Islet of Langerhans (tissue), 1 donor: ENCODE measurements around the gene EPHA2.

Experiments
- FAIRE-seq: peaks from one replicate; lab custom pipeline; 2011; peaks lifted over from hg19 to GRCh38; lab: Jason Lieb, UNC

EPHA2 gene

GRCh38 chr1:16091296-16091695 is 64.6 kb downstream of the EPHA2 start:
- FAIRE-seq: no peak

- no peak for FAIRE-seq
Measured at GRCh38 chr1:16090076-16090826, 65.6 kb downstream of the EPHA2 start.

DNA sequence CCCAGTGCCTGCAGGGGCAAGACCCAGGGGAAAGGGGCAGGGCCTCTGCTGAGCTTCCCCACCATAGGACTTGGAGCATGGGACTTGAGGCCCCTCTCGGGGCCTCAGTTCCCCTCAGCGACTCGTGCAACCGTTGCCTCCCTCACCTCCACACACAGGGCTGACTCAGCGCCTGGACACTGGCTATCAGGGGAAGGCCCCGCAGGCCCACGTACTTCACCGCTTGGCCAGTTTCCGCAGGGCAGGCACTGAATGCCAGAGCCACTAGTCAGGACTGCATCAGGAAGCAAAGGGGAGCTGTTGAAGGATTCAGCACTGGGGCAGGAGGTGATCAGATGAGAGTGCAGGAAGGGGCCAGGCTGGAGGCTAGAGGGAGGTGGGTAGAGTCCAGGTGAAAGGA is 66.9 kb downstream of the EPHA2 start:
- FAIRE-seq: no peak

GRCh38 chr1:16088351-16088911 is 67.4 kb downstream of the EPHA2 start:
- FAIRE-seq: no peak

- FAIRE-seq: no peak
Measured at GRCh38 chr1:16087733-16088132, 68.1 kb downstream of the EPHA2 start.

GRCh38 chr1:16085522-16085921 is 70.3 kb downstream of the EPHA2 start:
- FAIRE-seq: no peak

- no peak for FAIRE-seq
Measured at GRCh38 chr1:16083486-16083885, 72.4 kb downstream of the EPHA2 start.

- FAIRE-seq: no peak
Measured at GRCh38 chr1:16082283-16083038, 73.4 kb downstream of the EPHA2 start.

- FAIRE-seq: no peak
Measured at GRCh38 chr1:16081636-16082035, 74.2 kb downstream of the EPHA2 start.

- FAIRE-seq: no peak
Measured at GRCh38 chr1:16080422-16081150, 75.3 kb downstream of the EPHA2 start.

DNA sequence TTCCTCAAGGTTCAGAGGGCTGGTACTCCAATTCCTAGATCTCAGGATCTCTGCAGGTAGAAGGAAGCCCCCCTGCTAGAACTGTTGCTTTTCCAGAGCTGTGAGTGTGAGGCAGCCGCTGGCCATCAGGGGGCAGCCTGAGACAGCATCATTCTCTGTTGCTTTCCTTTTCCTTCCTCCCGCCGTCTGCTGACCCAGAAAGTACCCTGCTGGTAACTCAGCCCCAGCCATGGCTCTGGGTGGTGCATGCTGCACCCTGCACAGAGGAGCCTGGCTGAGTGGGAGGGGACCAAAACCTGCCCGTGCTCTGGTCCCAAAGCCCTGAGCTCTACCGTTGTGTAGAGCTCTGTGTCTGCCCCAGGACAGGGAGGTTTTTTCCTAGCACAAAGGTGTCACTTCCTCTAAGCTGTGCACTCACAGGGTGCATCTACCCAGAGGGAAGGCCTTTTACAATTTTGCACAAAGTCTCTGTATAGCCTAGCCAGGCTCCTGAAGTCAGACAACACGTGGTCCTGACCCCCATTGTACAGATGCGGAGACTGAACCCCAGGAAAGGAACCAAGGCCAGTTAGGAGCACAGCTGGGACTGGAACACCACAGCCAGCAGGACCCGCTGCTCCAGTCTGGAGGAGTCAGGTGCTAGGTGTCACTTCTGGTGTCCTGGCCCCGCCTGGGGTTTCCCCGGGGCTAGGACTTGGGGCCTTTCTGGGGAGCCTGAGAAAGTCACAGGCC is 76.8 kb downstream of the EPHA2 start:
- FAIRE-seq: no peak

- no peak for FAIRE-seq
Measured at GRCh38 chr1:16077406-16078245, 78.2 kb downstream of the EPHA2 start.

DNA sequence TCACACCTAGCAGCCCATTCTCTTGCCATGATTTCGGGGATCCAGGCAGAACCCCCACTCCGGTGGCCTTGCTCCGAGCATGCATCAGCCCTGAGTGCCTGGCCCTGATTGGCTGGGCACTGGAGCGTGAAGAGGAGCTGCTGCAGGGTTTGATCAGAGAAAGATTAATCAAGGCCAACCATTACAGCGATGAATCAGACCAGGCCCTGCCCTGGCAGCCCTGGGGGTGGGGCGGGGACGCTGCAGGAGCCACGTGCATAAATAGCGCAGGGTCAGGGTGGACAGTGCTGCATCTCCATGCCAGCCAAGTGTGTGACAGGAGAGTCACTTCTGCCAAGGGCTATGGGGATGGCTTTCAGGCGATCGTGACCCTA is 79.0 kb downstream of the EPHA2 start:
- FAIRE-seq: no peak

GRCh38 chr1:16076031-16076864 is 79.6 kb downstream of the EPHA2 start:
- FAIRE-seq: no peak

DNA sequence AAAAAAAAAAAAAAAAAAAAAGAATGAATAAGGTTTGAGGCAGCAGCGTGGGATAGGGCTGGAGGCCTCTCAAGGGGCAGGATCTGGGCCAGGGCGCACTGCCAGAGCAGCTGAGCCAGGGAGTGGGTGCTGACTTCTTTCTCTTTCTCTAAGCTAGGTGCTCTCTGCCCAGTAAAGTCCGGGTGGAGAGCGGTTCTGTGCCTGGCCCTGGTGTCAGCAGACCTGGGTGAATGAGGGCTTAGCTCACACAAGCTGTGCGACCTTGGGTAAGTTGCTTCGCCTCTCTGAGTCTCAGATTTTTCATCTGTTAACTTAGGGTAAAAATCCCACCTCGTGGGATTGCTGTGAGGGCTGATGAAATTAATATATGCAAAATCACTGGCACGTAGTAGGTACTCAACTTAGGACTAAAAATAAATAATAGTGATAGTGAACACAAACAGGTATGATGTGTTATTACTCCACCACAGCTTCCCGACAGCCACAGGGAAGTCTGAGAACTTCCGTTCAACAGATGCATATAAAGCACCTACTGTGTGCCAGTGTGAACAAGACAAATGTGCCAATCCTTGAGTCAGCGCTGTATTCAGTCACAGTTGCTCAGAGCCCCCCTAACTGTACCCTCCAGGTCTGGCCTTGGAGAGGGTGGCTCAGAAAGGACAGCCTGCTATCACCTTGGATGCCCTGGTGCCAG is 80.4 kb downstream of the EPHA2 start:
- no peak for FAIRE-seq
